MM.1S (cell line): ENCODE data around the gene LGALS12.

Experiments used
- CTCF ChIP-seq: fragments of 300-600 bp; sonication (generic); IDR thresholded peaks from 2 replicates; pipeline ENCODE4 v1.5.1; 2016; ENCODE audit warnings: antibody characterized with exemption, low read length, mixed read lengths
- EZH2 ChIP-seq: fragments of 300-600 bp; sonication (generic); optimal IDR thresholded peaks from 2 replicates; pipeline ENCODE3; 2017; ENCODE audit warnings: low read depth, mild to moderate bottlenecking, antibody characterized with exemption, low read length, mixed read lengths

- TF ChIP-seq CTCF, result no peak
- TF ChIP-seq EZH2, result no peak
Observed at GRCh38 chr11:63508745-63509144, 2.9 kb downstream of the LGALS12 start.
